GM18502 (cell line): ENCODE results near the gene EN2.

Experiments used
- ATAC-seq: cut with Tn5 transposase; IDR thresholded peaks from one replicate; pipeline ENCODE4 v1.9.1; 2021; ENCODE audit warnings: mild to moderate bottlenecking; ENCODE audit not compliant: unreplicated experiment, poor library complexity

Gene EN2

GRCh38 chr7:155458111-155458877 lies at the start of gene EN2:
Gene EN2 (plus strand): TSS chr7:155458129. CDS start chr7:155458378, 249 bp downstream.
- ATAC-seq = no peak

GRCh38 chr7:155408651-155409586 lies 49.0 kb upstream of the EN2 start:
- ATAC-seq = no peak

GRCh38 chr7:155409980-155410379 lies 47.9 kb upstream of the EN2 start:
- no peak for ATAC-seq

- no peak for ATAC-seq
Observed at GRCh38 chr7:155410431-155410830, 47.5 kb upstream of the EN2 start.

GRCh38 chr7:155411718-155412415 lies 46.1 kb upstream of the EN2 start:
- ATAC-seq = no peak

GRCh38 chr7:155412416-155413253 lies 45.3 kb upstream of the EN2 start:
- peak; percentile 85 for ATAC-seq

GRCh38 chr7:155414547-155415492 lies 43.1 kb upstream of the EN2 start:
- ATAC-seq = no peak

- ATAC-seq = no peak
Observed at GRCh38 chr7:155416646-155417380, 41.1 kb upstream of the EN2 start.

GRCh38 chr7:155418304-155418703 lies 39.6 kb upstream of the EN2 start:
- no peak for ATAC-seq

GRCh38 chr7:155418941-155419755 lies 38.8 kb upstream of the EN2 start:
- no peak for ATAC-seq

- no peak for ATAC-seq
Observed at GRCh38 chr7:155420116-155420515, 37.8 kb upstream of the EN2 start.

- no peak for ATAC-seq
Observed at GRCh38 chr7:155422151-155422550, 35.8 kb upstream of the EN2 start.

- no peak for ATAC-seq
Observed at GRCh38 chr7:155422599-155423336, 35.2 kb upstream of the EN2 start.

GRCh38 chr7:155423337-155424285 lies 34.3 kb upstream of the EN2 start:
- no peak for ATAC-seq

GRCh38 chr7:155424301-155425010 lies 33.5 kb upstream of the EN2 start:
- no peak for ATAC-seq
